Measurements from ENCODE around the gene SOS1. TPM values are rescaled to one million over a fixed set of nuclear protein-coding genes. Genes with fewer than 3 reads are reported as not detected.
A peak's percentile ranks its signal among the peaks of the same experiment; 100 is the strongest.

Gene SOS1
- total RNA-seq, 1 experiment from 2014 or later = 28.7 TPM

GRCh38 chr2:38948387-38948882 lies 172.4 kb downstream of the SOS1 start:
- ATAC-seq = no peak
- H3K27ac ChIP-seq (ENCODE audit: low read length) = no peak overlapping the region
- CTCF ChIA-PET = interaction anchor here (0.5 to 2.3 kb wide), 9 partner anchors 9 to 748 kb away, joined by 3 to 31 read pairs (median 6); no protein-coding TSS in a partner anchor
- 0 out of 2 replicates have a peak, but pooled peaks cover 5% of the 10 kb centered on the region for H3K4me1 ChIP-seq (ENCODE audit: control insufficient read depth, insufficient read depth, low read length)
- POLR2A ChIA-PET = interaction anchor here (0.7 kb wide), 1 partner anchor 66 kb away, joined by 3 read pairs; no protein-coding TSS in a partner anchor
- no peaks in the 10 kb centered on the region for H3K9me3 ChIP-seq (ENCODE audit: control insufficient read depth, insufficient read depth, low read depth, low read length)
- in situ Hi-C loops (cut with HindIII; ENCODE audit: low pct_unique_long_range_greater_than_20kb, low sequenced_read_pairs) = no loop called here
- DNase-seq (ENCODE audit: low read depth, low spot score) = no peak
- no peaks in the 10 kb centered on the region; the same call in 1 of the 2 replicates for H3K27me3 ChIP-seq (ENCODE audit: control insufficient read depth, insufficient read depth, low read length)
- no TSS peak for BruUV-seq (replicated peaks)
- TF ChIP-seq SIN3A (IDR thresholded peaks at IDR 0.05; ENCODE audit: borderline replicate concordance, insufficient read depth, low read depth, low read length) (no peak), CTCF (IDR thresholded peaks at IDR 0.05) (no peak), POLR2AphosphoS5 (IDR thresholded peaks at IDR 0.05; ENCODE audit: low read depth, low read length) (no peak), TCF7L2 (IDR thresholded peaks at IDR 0.05; ENCODE audit: low read depth, low read length) (no peak)
- TF ChIP-seq, protein P1, sequence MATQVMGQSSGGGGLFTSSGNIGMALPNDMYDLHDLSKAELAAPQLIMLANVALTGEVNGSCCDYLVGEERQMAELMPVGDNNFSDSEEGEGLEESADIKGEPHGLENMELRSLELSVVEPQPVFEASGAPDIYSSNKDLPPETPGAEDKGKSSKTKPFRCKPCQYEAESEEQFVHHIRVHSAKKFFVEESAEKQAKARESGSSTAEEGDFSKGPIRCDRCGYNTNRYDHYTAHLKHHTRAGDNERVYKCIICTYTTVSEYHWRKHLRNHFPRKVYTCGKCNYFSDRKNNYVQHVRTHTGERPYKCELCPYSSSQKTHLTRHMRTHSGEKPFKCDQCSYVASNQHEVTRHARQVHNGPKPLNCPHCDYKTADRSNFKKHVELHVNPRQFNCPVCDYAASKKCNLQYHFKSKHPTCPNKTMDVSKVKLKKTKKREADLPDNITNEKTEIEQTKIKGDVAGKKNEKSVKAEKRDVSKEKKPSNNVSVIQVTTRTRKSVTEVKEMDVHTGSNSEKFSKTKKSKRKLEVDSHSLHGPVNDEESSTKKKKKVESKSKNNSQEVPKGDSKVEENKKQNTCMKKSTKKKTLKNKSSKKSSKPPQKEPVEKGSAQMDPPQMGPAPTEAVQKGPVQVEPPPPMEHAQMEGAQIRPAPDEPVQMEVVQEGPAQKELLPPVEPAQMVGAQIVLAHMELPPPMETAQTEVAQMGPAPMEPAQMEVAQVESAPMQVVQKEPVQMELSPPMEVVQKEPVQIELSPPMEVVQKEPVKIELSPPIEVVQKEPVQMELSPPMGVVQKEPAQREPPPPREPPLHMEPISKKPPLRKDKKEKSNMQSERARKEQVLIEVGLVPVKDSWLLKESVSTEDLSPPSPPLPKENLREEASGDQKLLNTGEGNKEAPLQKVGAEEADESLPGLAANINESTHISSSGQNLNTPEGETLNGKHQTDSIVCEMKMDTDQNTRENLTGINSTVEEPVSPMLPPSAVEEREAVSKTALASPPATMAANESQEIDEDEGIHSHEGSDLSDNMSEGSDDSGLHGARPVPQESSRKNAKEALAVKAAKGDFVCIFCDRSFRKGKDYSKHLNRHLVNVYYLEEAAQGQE (IDR thresholded peaks at IDR 0.05; ENCODE audit: insufficient read depth in 1 of 2, low read depth in 2 of 2, low read length in 1 of 2) = no peak
- intact Hi-C loops (cut with micrococcal nuclease; ENCODE audit: unreplicated experiment) = no loop called here
- no peak overlapping the region for H3K4me3 ChIP-seq (ENCODE audit: low read depth in 2 of 2, low read length in 2 of 2)
- H3K36me3 ChIP-seq (ENCODE audit: control insufficient read depth, insufficient read depth, low read length) = no peaks in the 10 kb centered on the region

DNA sequence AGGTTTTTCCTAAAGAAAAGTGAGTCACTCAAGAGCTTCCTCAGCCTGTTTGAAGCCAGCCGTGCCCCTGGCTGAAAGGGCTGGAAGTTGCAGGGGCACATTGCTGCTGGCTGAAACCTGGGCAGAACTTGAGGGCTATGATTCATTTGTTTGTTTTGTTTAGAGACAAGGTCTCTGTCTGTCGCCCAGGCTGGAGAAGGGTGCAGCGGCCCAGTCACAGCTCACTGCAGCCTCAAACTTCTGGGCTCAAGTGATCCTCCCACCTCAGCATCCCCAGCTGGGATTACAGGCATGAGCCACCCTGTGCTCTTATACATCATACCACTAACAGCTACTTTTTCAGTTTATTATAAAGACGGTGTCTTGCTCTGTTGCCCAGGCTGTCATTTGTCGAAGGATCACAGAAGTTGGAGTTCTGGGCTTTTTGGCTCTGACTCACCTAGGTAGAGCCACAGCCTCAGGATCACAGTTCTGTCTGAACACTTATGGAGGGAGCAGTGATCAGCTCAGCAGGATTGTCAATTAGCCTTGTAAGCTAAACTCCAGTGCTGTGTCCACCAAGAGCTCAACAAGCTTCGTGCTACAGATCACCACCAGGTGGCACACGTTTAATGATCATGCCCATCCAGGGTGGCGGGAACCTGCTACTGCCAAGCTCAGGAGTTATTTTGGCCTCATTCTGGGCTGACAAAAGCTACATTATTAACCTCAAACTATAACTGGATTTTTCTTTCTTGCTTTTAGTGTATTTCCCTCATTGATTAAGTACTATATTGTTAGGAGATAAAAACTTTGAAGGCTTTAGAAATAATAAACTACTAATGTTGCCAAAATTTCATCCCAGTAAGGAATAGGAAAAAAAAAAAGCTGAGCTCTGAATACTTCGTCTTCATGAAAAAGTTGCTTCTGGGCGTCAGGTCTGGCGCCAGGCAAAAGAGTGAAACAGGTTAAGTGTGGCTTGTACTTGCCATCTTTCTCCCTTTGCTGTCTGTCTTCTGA lies 173.3 kb downstream of the SOS1 start:
- POLR2A ChIA-PET = interaction anchor here (0.6 to 1.2 kb wide), 3 partner anchors 11 to 79 kb away, joined by 3 to 24 read pairs (median 4); no protein-coding TSS in a partner anchor
- intact Hi-C loops (cut with micrococcal nuclease; ENCODE audit: unreplicated experiment) (loop anchor here (1.0 kb wide), 1 partner anchor 283 kb away; no protein-coding TSS in a partner anchor), in situ Hi-C loops (cut with HindIII; ENCODE audit: low pct_unique_long_range_greater_than_20kb, low sequenced_read_pairs) (no loop called here)
- H3K4me1 ChIP-seq (ENCODE audit: control insufficient read depth, insufficient read depth, low read length) = 0 out of 2 replicates have a peak, but pooled peaks cover 5% of the 10 kb centered on the region
- no peaks in the 10 kb centered on the region for H3K9me3 ChIP-seq (ENCODE audit: control insufficient read depth, insufficient read depth, low read depth, low read length)
- CTCF ChIA-PET = interaction anchor here (0.5 to 2.3 kb wide), 19 partner anchors 9 to 749 kb away, joined by 3 to 31 read pairs (median 3); partner anchors contain the start of gene SOS1
- no peak overlapping the region for H3K27ac ChIP-seq (ENCODE audit: low read length)
- H3K36me3 ChIP-seq (ENCODE audit: control insufficient read depth, insufficient read depth, low read length) = no peaks in the 10 kb centered on the region
- H3K27me3 ChIP-seq (ENCODE audit: control insufficient read depth, insufficient read depth, low read length) = no peaks in the 10 kb centered on the region; the same call in 1 of the 2 replicates
- BruUV-seq (replicated peaks) = no TSS peak
- DNase-seq (ENCODE audit: low read depth, low spot score) = peak; percentile 78
- peak; percentile 98 for ATAC-seq
- no peak overlapping the region for H3K4me3 ChIP-seq (ENCODE audit: low read depth in 2 of 2, low read length in 2 of 2)
- peak; percentile 87 for TF ChIP-seq CTCF (IDR thresholded peaks at IDR 0.05)
- TF ChIP-seq POLR2AphosphoS5 (IDR thresholded peaks at IDR 0.05; ENCODE audit: low read depth, low read length) = no peak

Data from Panc1 (cell line).